Endothelial cell of umbilical vein (primary cell): Measurements from ENCODE around the gene RHOF. TPM values are rescaled to one million over a fixed set of nuclear protein-coding genes. Genes with fewer than 3 reads are reported as not detected.

Experiments used
- BruUV-seq: library from RNA; stranded (reverse); fragments of 400-500 nt; replicated peaks from 2 replicates; lab custom pipeline; 2021; lab: Mats Ljungman, UMichigan
- CTCF ChIA-PET: fragments of 300-600, 350-600 bp; sonication (Branson Sonifier 250); formaldehyde crosslinking; loops from one replicate; lab custom pipeline; 2021; ENCODE audit warnings: antibody characterized with exemption, inconsistent platforms; lab: Charles Lee
- POLR2A ChIA-PET: fragments of 300-600, 350-600 bp; sonication (Branson Sonifier 250); formaldehyde crosslinking; loops from one replicate; lab custom pipeline; 2021; ENCODE audit warnings: antibody characterized with exemption, inconsistent platforms; lab: Charles Lee
- DNase-seq: peaks from one replicate; pipeline ENCODE4 v3.0.0-alpha.2; 2011; ENCODE audit warnings: low read depth, low spot score
- FAIRE-seq: peaks from 2 replicates; lab custom pipeline; 2011; peaks lifted over from hg19 to GRCh38; lab: Jason Lieb, UNC
- H2AFZ ChIP-seq: 2 replicates; pipeline ENCODE4 v1.6.0; 2012; ENCODE audit warnings: low read depth, low read length, control low read depth, inconsistent platforms
- H3K27ac ChIP-seq: 2 replicates; pipeline ENCODE4 v1.5.1; 2011; ENCODE audit warnings: low read depth, mild to moderate bottlenecking, control low read depth, low read length, moderate library complexity; ENCODE audit not compliant: insufficient read depth
- H3K27me3 ChIP-seq, 2 experiments: 2 replicates each; pipeline versions ENCODE4 v1.6.0 to v1.6.1; 2011; ENCODE audit warnings: low read length in 2 of 2, mixed read lengths in 1 of 2; ENCODE audit not compliant: control insufficient read depth in 2 of 2, insufficient read depth in 2 of 2
- H3K36me3 ChIP-seq, 2 experiments: 2 replicates in 1 of 2; 3 replicates in 1 of 2; pipeline ENCODE4 v1.5.1; 2011; ENCODE audit warnings: low read length in 2 of 2, mild to moderate bottlenecking in 1 of 2, moderate library complexity in 1 of 2; ENCODE audit not compliant: control insufficient read depth in 2 of 2, insufficient read depth in 2 of 2; ENCODE audit errors: extremely low read depth in 1 of 2
- H3K4me1 ChIP-seq: 3 replicates; pipeline ENCODE4 v1.5.1; 2011; ENCODE audit warnings: mild to moderate bottlenecking, low read length; ENCODE audit not compliant: control insufficient read depth, insufficient read depth; ENCODE audit errors: extremely low read depth
- H3K4me2 ChIP-seq: 2 replicates; pipeline ENCODE4 v1.6.1; 2011; ENCODE audit warnings: low read length, control low read depth, mixed read lengths; ENCODE audit not compliant: insufficient read depth
- H3K4me3 ChIP-seq, 3 experiments: fragments of 200-600 bp in 1 of 3; sonication (generic), shearing (Covaris generic) in 1 of 3; replicated peaks in 1 of 3; 2 replicates each; pipeline ENCODE4 v1.5.1; 2011 to 2016; ENCODE audit warnings: control low read depth in 3 of 3, low read length in 3 of 3, mild to moderate bottlenecking in 2 of 3, inconsistent platforms in 1 of 3, low read depth in 1 of 3, moderate library complexity in 1 of 3; ENCODE audit not compliant: insufficient read depth in 1 of 3
- H3K79me2 ChIP-seq: 2 replicates; pipeline ENCODE4 v1.6.0; 2012; ENCODE audit warnings: low read length, inconsistent platforms; ENCODE audit not compliant: control insufficient read depth, insufficient read depth
- H3K9ac ChIP-seq: replicated peaks from 2 replicates; pipeline ENCODE3; 2011; ENCODE audit warnings: low read length, control low read depth; ENCODE audit not compliant: insufficient read depth; ENCODE audit errors: extremely low read depth
- H3K9me1 ChIP-seq: replicated peaks from 3 replicates; pipeline ENCODE4 v1.6.0; 2011; ENCODE audit warnings: mild to moderate bottlenecking, low read length; ENCODE audit not compliant: control insufficient read depth, insufficient read depth; ENCODE audit errors: extremely low read depth
- H3K9me3 ChIP-seq: replicated peaks from 2 replicates; pipeline ENCODE4 v1.5.1; 2012; ENCODE audit warnings: low read length, inconsistent platforms; ENCODE audit not compliant: control insufficient read depth, insufficient read depth
- H4K20me1 ChIP-seq: replicated peaks from 2 replicates; pipeline ENCODE3; 2011; ENCODE audit warnings: mild to moderate bottlenecking, low read length; ENCODE audit not compliant: control insufficient read depth, insufficient read depth; ENCODE audit errors: extremely low read depth
- EZH2 ChIP-seq: IDR thresholded peaks from 2 replicates; pipeline ENCODE4 v1.6.1; 2012; ENCODE audit warnings: borderline replicate concordance, low read depth, mild to moderate bottlenecking, moderate library complexity, low read length, inconsistent platforms; ENCODE audit not compliant: severe bottlenecking
- FOS ChIP-seq: IDR thresholded peaks from 2 replicates; pipeline ENCODE4 v1.6.1; 2011; ENCODE audit warnings: mild to moderate bottlenecking, low read length, moderate library complexity, borderline replicate concordance; ENCODE audit not compliant: insufficient read depth
- GATA2 ChIP-seq: IDR thresholded peaks from 2 replicates; pipeline ENCODE4 v1.7.0; 2011; ENCODE audit warnings: low read depth, mild to moderate bottlenecking, moderate library complexity, mixed read lengths, low read length; ENCODE audit not compliant: insufficient read length, insufficient read depth
- JUN ChIP-seq: IDR thresholded peaks from 2 replicates; pipeline ENCODE4 v1.6.1; 2011; ENCODE audit warnings: borderline replicate concordance, low read depth; ENCODE audit not compliant: insufficient read length, insufficient read depth
- MYC ChIP-seq: IDR thresholded peaks from one replicate; pipeline ENCODE4 v1.6.1; 2011; ENCODE audit warnings: mild to moderate bottlenecking, low read depth, low read length
- POLR2A ChIP-seq: IDR thresholded peaks from 2 replicates; pipeline ENCODE4 v1.6.1; 2012; ENCODE audit warnings: low read depth, mild to moderate bottlenecking, control low read depth, low read length
- POLR2AphosphoS5 ChIP-seq: IDR thresholded peaks from 2 replicates; pipeline ENCODE4 v1.6.1; 2012; ENCODE audit warnings: low read depth, mild to moderate bottlenecking, control low read depth, low read length, moderate library complexity; ENCODE audit not compliant: insufficient read depth
- dilution Hi-C: fragments of 300-500 bp; cut with MboI; formaldehyde crosslinking; loops from one replicate; pipeline ENCODE4 v1.15.0; 2019; ENCODE audit warnings: low sequenced_read_pairs; ENCODE audit not compliant: extremely low pct_ligation_motif_present
- intact Hi-C: fragments of 100-400 bp; cut with micrococcal nuclease; formaldehyde crosslinking; loops from one replicate; pipeline ENCODE4 v1.10.0; 2022
- polyA plus RNA-seq, 4 experiments: library from polyadenylated mRNA; depleted of rRNA in 3 of 4; stranded (reverse) in 3 of 4; unstranded in 1 of 4; fragments of >200 nt; gene quantifications; 2 replicates each; pipeline versions ENCODE4 v1.2.1 to v1.2.3, GENCODE V29; 2011 to 2012; ENCODE audit warnings: missing spikeins in 1 of 4
- total RNA-seq: library from RNA; stranded (reverse); gene quantifications from 2 replicates; pipeline ENCODE4 v1.2.3, GENCODE V29; 2021
- TF ChIP-seq, protein P1 (sequence below), 2 donors: IDR thresholded peaks; 1 replicate in 1 of 2; 2 replicates in 1 of 2; pipeline ENCODE4 v1.5.1; 2011; ENCODE audit warnings: low read length in 2 of 2, mild to moderate bottlenecking in 2 of 2, moderate library complexity in 2 of 2, control low read depth in 1 of 2, inconsistent platforms in 1 of 2, low read depth in 1 of 2; ENCODE audit not compliant: insufficient read depth in 1 of 2; ENCODE audit errors: extremely low read depth in 1 of 2
- TF ChIP-seq, protein P2 (sequence below): IDR thresholded peaks from 2 replicates; pipeline ENCODE4 v1.6.1; 2011; ENCODE audit not compliant: insufficient read depth, insufficient read length

Gene RHOF
- total and polyA plus RNA-seq, 2 donors (not counting 3 experiments of a cell fraction or from before 2014, with no cell fraction given) = 9.3 to 22.3 TPM

DNA sequence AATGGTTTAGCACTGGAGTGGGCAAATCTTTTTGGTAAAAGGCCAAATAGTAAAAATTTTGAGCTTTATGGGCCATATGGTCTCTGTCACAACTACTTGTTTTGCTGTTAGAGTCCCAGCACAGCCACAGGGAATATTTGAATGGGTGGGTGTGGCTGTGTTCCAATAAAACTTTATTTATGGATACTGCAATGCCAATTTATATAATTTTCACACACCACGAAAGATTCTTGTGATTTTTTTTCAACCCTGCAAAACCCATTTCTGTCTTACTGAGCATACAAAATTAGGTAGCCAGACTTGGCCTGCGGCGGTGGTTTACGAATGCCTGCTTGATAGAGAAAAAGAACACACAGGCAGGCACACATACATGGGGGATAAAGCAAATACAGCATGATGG is 52.6 kb downstream of the RHOF start:
- POLR2A ChIA-PET = no interaction called here
- no peak overlapping the region for H2AFZ ChIP-seq
- intact Hi-C loops (no loop called here), dilution Hi-C loops (no loop called here)
- no peak overlapping the region for H3K4me2 ChIP-seq
- H3K36me3 ChIP-seq = no peaks in the 10 kb centered on the region
- DNase-seq = no peak
- H3K79me2 ChIP-seq = no peaks in the 10 kb centered on the region
- no peak overlapping the region for H3K4me3 ChIP-seq
- CTCF ChIA-PET = interaction anchor here (1.1 to 1.6 kb wide), 3 partner anchors 28 to 188 kb away, joined by 3 to 6 read pairs (median 5); partner anchors contain the start of gene TMEM120B
- H3K27me3 ChIP-seq = no peaks in the 10 kb centered on the region
- no peak for FAIRE-seq
- no TSS peak for BruUV-seq
- H3K9ac ChIP-seq = no peak overlapping the region
- H3K9me1 ChIP-seq = no peaks in the 10 kb centered on the region
- no peaks in the 10 kb centered on the region for H4K20me1 ChIP-seq
- TF ChIP-seq MYC (no peak), POLR2AphosphoS5 (no peak), POLR2A (no peak), GATA2 (no peak)
- H3K9me3 ChIP-seq = no peaks in the 10 kb centered on the region
- peaks cover 8% of the 10 kb centered on the region for H3K4me1 ChIP-seq
- no peak overlapping the region for H3K27ac ChIP-seq

GRCh38 chr12:121738340-121738858 is 55.1 kb downstream of the RHOF start:
- FAIRE-seq = no peak
- no peaks in the 10 kb centered on the region for H3K79me2 ChIP-seq
- no peak overlapping the region for H3K4me3 ChIP-seq
- no peak overlapping the region for H3K4me2 ChIP-seq
- intact Hi-C loops = no loop called here
- no peaks in the 10 kb centered on the region for H4K20me1 ChIP-seq
- no peak overlapping the region for H3K9ac ChIP-seq
- no peak overlapping the region for H2AFZ ChIP-seq
- dilution Hi-C loops = no loop called here
- BruUV-seq = no TSS peak
- no peak for DNase-seq
- no peak overlapping the region for H3K27ac ChIP-seq
- ChIA-PET CTCF (interaction anchor here (1.1 kb wide), 1 partner anchor 51 kb away, joined by 3 read pairs; no protein-coding TSS in a partner anchor), POLR2A (no interaction called here)
- H3K4me1 ChIP-seq = peaks cover 8% of the 10 kb centered on the region
- H3K27me3 ChIP-seq = no peaks in the 10 kb centered on the region
- TF ChIP-seq POLR2A (no peak), GATA2 (no peak), JUN (no peak), EZH2 (no peak), MYC (no peak), POLR2AphosphoS5 (no peak), FOS (no peak)
- TF ChIP-seq, protein P1, sequence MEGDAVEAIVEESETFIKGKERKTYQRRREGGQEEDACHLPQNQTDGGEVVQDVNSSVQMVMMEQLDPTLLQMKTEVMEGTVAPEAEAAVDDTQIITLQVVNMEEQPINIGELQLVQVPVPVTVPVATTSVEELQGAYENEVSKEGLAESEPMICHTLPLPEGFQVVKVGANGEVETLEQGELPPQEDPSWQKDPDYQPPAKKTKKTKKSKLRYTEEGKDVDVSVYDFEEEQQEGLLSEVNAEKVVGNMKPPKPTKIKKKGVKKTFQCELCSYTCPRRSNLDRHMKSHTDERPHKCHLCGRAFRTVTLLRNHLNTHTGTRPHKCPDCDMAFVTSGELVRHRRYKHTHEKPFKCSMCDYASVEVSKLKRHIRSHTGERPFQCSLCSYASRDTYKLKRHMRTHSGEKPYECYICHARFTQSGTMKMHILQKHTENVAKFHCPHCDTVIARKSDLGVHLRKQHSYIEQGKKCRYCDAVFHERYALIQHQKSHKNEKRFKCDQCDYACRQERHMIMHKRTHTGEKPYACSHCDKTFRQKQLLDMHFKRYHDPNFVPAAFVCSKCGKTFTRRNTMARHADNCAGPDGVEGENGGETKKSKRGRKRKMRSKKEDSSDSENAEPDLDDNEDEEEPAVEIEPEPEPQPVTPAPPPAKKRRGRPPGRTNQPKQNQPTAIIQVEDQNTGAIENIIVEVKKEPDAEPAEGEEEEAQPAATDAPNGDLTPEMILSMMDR (IDR thresholded peaks at IDR 0.05; ENCODE audit: extremely low read depth in 1 of 2, insufficient read depth in 1 of 2, low read depth in 1 of 2, low read length in 2 of 2) = no peak
- TF ChIP-seq, protein P2, sequence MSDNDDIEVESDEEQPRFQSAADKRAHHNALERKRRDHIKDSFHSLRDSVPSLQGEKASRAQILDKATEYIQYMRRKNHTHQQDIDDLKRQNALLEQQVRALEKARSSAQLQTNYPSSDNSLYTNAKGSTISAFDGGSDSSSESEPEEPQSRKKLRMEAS = no peak
- H3K36me3 ChIP-seq = no peaks in the 10 kb centered on the region
- no peaks in the 10 kb centered on the region for H3K9me1 ChIP-seq
- no peaks in the 10 kb centered on the region for H3K9me3 ChIP-seq
